Right lobe of liver (tissue), 4 donors: ENCODE results near the gene RAD18.

Experiments used
- CTCF ChIP-seq, 4 donors: fragments of 200-600 bp in 3 of 4; fragments of 450-650 bp in 1 of 4; IDR thresholded peaks; one replicate each; pipeline versions ENCODE4 v1.5.1 to v1.8.0; 2016 to 2022; ENCODE audit warnings: antibody characterized with exemption in 4 of 4, mild to moderate bottlenecking in 2 of 4
- POLR2A ChIP-seq: fragments of 450-650 bp; IDR thresholded peaks from one replicate; pipeline ENCODE4 v1.6.1; 2017; ENCODE audit warnings: antibody characterized with exemption, mild to moderate bottlenecking
- donor health status: DM: no; HTN: no; CAD: no.
- donor health status: DM: no; HTN: no; CAD: no.
- donor health status: DM: no; HTN: yes; CAD: no.

GRCh38 chr3:8838234-8838633, 125.0 kb downstream of the RAD18 start:
- TF ChIP-seq CTCF (IDR thresholded peaks at IDR 0.05) (no peak), POLR2A (no peak)
